Left lung (tissue), 10 donors: ENCODE data around the gene XRN2. TPM values are rescaled to one million over a fixed set of nuclear protein-coding genes. Genes with fewer than 3 reads are reported as not detected.

Source experiments
- ATAC-seq: fragments of 200-7000 bp; cut with Tn5 transposase; one replicate; pipeline ENCODE4 v1.9.1; 2020; ENCODE audit warnings: moderate library complexity
- DNase-seq, 4 donors: peaks; one replicate each; pipeline ENCODE4 v3.0.0-alpha.2; 2013 to 2020
- H3K27ac ChIP-seq, 2 donors: fragments of 200-600 bp; sonication (generic) in 1 of 2; one replicate each; pipeline versions ENCODE4 v1.5.0 to v1.8.0; 2020 to 2021
- H3K27me3 ChIP-seq, 2 donors: fragments of 200-600 bp; sonication (generic) in 1 of 2; one replicate each; pipeline versions ENCODE4 v1.5.0 to v1.8.0; 2020 to 2021
- H3K36me3 ChIP-seq, 2 donors: fragments of 200-600 bp; sonication (generic) in 1 of 2; one replicate each; pipeline versions ENCODE4 v1.5.0 to v1.8.0; 2020 to 2021
- H3K4me1 ChIP-seq, 2 donors: fragments of 200-600 bp; one replicate each; pipeline ENCODE4 v1.8.0; 2021
- H3K4me3 ChIP-seq, 2 donors: fragments of 200-600 bp; sonication (generic) in 1 of 2; one replicate each; pipeline versions ENCODE4 v1.5.0 to v1.8.0; 2020 to 2021; ENCODE audit warnings: mild to moderate bottlenecking in 1 of 2
- H3K9me3 ChIP-seq, 2 donors: fragments of 200-600 bp; sonication (generic) in 1 of 2; one replicate each; pipeline versions ENCODE4 v1.5.0 to v1.8.0; 2020 to 2021
- intact Hi-C, 2 donors: fragments of 100-400 bp; cut with DNase I; formaldehyde crosslinking; loops; one replicate each; pipeline versions ENCODE4 v1.11.2 to v1.14.2; 2022
- polyA plus RNA-seq, 6 donors: library from polyadenylated mRNA; unstranded; fragments of 120-200 nt; gene quantifications; one replicate each; pipeline ENCODE4 v1.2.1, GENCODE V29; 2013; ENCODE audit not compliant: insufficient read length in 6 of 6
- total RNA-seq, 2 donors: library from RNA; stranded (reverse); fragmentation: NEBNext Ultra II Directional; extraction: Animal tissue kit (Norgen Biotek cat#: 25700); gene quantifications; one replicate each; pipeline ENCODE4 v1.2.1, GENCODE V29; 2021
- TF ChIP-seq, protein P1 (sequence below), 2 donors: fragments of 200-600 bp; sonication (generic) in 1 of 2; IDR thresholded peaks; one replicate each; pipeline versions ENCODE4 v1.5.0 to v1.8.0; 2021; ENCODE audit warnings: antibody characterized with exemption in 2 of 2
- donor health status: DM: no; HTN: yes; CAD: no.
- donor health status: DM: no; HTN: no; CAD: no.

XRN2 gene
- total and polyA plus RNA-seq, 8 donors: 45.9 to 90.2 (median 77.8) TPM

DNA sequence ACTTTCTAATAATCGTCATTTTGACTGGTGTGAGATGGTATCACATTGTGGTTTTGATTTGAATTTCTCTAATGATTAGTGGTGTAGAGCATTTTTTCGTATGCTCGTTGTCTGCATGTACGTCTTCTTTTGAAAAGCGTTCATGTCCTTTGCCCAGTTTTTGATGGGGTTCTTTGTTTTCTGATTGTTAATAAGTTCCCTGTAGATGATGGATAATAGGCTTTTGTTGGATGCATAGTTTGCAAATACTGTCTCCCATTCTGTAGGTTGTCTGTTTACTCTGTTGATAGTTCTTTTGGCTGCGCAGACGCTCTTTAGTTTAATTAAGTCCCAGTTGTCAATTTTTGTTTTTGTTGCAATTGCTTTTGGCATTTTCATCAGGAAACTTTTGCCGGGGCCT lies 32.3 kb upstream of the XRN2 start:
- no peak for DNase-seq
- Histone ChIP-seq H3K4me1 (no peaks in the 10 kb centered on the region), H3K4me3 (no peak overlapping the region), H3K36me3 (no peaks in the 10 kb centered on the region), H3K27ac (no peak overlapping the region), H3K27me3 (peaks cover 0 to 10% of the 10 kb centered on the region in 2 donors), H3K9me3 (no peaks in the 10 kb centered on the region)
- TF ChIP-seq, protein P1, sequence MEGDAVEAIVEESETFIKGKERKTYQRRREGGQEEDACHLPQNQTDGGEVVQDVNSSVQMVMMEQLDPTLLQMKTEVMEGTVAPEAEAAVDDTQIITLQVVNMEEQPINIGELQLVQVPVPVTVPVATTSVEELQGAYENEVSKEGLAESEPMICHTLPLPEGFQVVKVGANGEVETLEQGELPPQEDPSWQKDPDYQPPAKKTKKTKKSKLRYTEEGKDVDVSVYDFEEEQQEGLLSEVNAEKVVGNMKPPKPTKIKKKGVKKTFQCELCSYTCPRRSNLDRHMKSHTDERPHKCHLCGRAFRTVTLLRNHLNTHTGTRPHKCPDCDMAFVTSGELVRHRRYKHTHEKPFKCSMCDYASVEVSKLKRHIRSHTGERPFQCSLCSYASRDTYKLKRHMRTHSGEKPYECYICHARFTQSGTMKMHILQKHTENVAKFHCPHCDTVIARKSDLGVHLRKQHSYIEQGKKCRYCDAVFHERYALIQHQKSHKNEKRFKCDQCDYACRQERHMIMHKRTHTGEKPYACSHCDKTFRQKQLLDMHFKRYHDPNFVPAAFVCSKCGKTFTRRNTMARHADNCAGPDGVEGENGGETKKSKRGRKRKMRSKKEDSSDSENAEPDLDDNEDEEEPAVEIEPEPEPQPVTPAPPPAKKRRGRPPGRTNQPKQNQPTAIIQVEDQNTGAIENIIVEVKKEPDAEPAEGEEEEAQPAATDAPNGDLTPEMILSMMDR (IDR thresholded peaks at IDR 0.05): no peak
- intact Hi-C loops: no loop called here
- no peak for ATAC-seq

DNA sequence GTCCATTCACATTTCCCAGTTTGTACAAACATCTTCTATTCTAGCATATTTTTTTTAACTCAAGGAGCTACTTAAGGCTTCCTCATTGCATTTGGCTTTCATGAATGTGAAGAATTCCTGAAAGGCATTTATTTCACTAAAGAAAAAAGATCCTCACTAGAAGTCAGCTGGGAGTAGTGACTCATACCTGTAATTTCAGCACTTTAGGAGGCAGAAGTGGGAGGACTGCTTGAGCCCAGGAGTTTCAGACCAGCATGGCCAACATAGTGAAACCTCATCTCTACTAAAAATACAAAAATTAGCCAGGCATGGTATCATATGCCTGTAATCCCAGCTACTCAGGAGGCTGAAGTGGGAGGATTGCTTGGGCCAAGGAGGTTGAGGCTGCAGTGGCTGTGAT lies 30.9 kb upstream of the XRN2 start:
- DNase-seq (no peak), ATAC-seq (no peak)
- TF ChIP-seq, protein P1 (IDR thresholded peaks at IDR 0.05): no peak
- H3K27me3 ChIP-seq: peaks cover 0 to 10% of the 10 kb centered on the region in 2 donors
- no peaks in the 10 kb centered on the region for H3K4me1 ChIP-seq
- no peak overlapping the region for H3K4me3 ChIP-seq
- H3K9me3 ChIP-seq: no peaks in the 10 kb centered on the region
- H3K36me3 ChIP-seq: no peaks in the 10 kb centered on the region
- H3K27ac ChIP-seq: no peak overlapping the region
- intact Hi-C loops: no loop called here

DNA sequence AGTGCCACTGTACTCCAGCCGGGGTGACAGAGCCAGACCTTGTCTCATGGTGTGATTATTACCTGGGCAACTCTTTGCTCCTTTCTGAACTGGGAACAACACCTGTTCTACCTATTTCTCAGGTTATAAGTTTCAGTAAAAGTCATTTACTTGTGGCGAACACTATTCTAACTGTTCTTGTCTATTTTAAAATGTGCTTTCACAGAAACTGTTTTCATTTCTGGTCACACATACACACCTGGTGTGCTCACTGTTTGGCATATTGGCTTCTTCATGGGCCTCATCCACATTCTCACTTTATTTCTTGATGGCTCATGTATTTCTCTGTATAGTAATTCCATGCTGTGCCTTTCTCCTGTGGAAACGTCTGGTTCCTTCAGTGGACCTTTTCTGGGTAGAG lies 30.5 kb upstream of the XRN2 start:
- H3K9me3 ChIP-seq: no peaks in the 10 kb centered on the region
- TF ChIP-seq, protein P1 (IDR thresholded peaks at IDR 0.05): no peak
- intact Hi-C loops: no loop called here

DNA sequence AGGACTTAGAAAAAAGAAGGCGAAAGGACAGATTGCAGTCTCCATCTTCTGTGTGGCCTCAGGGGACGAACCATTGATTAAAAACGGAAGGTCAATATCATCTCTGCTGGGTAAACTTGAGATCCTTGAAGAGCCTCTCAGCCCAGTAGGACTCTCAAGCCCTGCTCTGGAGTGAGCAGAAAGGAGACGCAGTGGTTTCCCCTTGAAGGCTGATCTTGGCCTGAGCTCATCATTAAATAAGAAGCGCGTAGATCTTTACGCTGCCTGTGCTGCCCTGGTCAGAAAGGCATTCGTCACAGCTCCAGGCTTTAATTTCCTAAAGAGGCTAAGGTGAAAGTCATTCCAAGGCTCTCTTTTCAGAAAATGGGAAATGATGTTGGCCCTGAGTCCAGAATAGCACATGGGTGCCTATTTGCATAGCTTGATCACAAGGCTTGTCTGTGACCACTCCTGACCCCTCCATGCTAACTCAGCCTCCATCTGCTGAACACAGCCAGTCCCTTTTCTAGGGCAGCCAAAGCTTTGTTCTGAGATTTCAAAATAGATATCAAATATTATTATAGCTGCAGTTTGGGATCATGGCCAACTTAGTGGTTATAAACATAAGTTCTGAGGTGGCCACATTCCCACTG lies 29.3 kb upstream of the XRN2 start:
- Histone ChIP-seq H3K4me1 (no peaks in the 10 kb centered on the region), H3K27me3 (peaks cover 0 to 10% of the 10 kb centered on the region in 2 donors), H3K36me3 (no peaks in the 10 kb centered on the region), H3K9me3 (no peaks in the 10 kb centered on the region), H3K4me3 (no peak overlapping the region), H3K27ac (no peak overlapping the region)
- intact Hi-C loops: no loop called here
- TF ChIP-seq, protein P1 (IDR thresholded peaks at IDR 0.05): no peak
- ATAC-seq (peak; percentile 65), DNase-seq (no peak)

More for the DNA sequence above, 30.5 kb upstream of the XRN2 start:
- Histone ChIP-seq H3K27ac (no peak overlapping the region), H3K4me3 (no peak overlapping the region), H3K36me3 (no peaks in the 10 kb centered on the region), H3K27me3 (peaks cover 0 to 10% of the 10 kb centered on the region in 2 donors), H3K4me1 (no peaks in the 10 kb centered on the region)
- no peak for ATAC-seq
- DNase-seq: no peak

DNA sequence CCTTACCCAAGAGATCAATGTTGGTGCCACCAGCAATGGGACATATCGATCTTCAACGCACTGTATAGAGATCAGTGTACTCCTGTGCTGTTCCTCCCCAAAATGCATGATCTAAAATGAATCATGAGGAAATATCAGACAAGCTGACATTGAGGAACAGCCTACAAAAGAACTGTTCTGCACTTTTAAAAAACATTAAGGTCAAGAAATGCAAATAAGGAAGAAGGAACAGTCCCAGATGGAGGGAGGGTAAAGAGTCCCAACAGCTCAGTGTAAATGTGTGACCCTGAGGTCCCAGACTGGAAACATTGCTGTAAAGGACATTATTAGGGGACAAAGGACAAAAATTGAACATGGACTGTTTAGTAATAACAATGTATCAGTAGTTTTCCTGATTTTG lies 24.3 kb upstream of the XRN2 start:
- TF ChIP-seq, protein P1 (IDR thresholded peaks at IDR 0.05): no peak
- H3K4me1 ChIP-seq: no peaks in the 10 kb centered on the region
- ATAC-seq (no peak), DNase-seq (no peak)
- no peaks in the 10 kb centered on the region for H3K36me3 ChIP-seq
- H3K27me3 ChIP-seq: peaks cover 0 to 17% of the 10 kb centered on the region in 2 donors
- H3K4me3 ChIP-seq: no peak overlapping the region
- intact Hi-C loops: no loop called here
- no peak overlapping the region for H3K27ac ChIP-seq
- H3K9me3 ChIP-seq: no peaks in the 10 kb centered on the region
